Measurements from ENCODE around the gene FXN.

DNA sequence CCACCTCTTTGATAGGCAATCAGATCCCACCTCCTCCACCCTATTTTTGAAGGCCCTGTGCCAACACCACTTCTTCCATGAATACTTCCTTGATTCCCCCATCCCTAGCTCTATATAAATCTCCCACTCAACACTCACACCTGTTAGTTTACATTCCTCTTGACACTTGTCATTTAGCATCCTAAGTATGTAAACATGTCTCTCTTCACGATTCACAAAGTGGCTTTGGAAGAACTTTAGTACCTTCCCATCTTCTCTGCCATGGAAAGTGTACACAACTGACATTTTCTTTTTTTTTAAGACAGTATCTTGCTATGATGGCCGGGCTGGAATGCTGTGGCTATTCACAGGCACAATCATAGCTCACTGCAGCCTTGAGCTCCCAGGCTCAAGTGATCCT lies 1.5 kb upstream of the FXN start:
- TF ChIP-seq CTCF (IDR thresholded peaks at IDR 0.05) (no peak), POLR2AphosphoS5 (IDR thresholded peaks at IDR 0.05; ENCODE audit: low read depth, low read length) (no peak)

All from Panc1 (cell line).